ENCODE data around the gene SLC35A5.
"Not testable (repeated sequence)": the region's sequence is repeated elsewhere in the genome, so short reads cannot be mapped to it uniquely, and the experiment has no call there.

The SLC35A5 gene, protein sequence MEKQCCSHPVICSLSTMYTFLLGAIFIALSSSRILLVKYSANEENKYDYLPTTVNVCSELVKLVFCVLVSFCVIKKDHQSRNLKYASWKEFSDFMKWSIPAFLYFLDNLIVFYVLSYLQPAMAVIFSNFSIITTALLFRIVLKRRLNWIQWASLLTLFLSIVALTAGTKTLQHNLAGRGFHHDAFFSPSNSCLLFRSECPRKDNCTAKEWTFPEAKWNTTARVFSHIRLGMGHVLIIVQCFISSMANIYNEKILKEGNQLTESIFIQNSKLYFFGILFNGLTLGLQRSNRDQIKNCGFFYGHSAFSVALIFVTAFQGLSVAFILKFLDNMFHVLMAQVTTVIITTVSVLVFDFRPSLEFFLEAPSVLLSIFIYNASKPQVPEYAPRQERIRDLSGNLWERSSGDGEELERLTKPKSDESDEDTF

DNA sequence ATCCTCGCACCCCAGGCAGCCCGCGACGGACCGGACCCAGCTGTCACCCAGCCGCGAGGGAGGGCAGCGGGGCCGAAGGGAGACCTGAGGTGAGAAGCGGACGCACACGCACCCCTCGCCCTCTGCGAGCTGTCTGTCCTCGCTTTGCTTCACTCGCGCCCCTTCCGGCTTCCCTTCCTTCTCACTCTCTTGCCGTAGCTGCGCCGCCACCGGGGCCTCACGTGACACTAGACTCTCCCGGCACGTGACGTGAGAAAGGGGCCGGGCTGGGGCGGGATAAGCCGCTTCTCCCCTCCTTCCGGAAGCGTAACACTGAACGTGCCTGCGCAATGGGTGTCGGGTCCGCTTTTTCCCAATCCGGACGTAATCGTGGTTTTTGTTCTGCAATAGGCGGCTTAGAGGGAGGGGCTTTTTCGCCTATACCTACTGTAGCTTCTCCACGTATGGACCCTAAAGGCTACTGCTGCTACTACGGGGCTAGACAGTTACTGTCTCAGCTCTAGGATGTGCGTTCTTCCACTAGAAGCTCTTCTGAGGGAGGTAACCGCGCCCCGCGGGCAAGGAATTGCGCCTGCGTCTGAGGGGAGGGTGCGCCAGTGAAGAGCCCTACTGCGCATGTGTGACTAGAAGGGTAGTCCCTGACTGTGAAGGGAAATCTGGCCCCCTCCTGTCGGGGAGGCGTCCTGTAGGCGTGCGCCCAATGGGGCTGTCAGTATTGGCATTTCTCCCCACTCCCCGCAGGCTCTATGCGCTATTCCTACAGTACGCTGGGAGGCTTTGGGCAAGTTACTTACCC is at the start of gene SLC35A5, which contains the start of gene ATG3:
TSS of gene SLC35A5 (plus strand) at position 312 of the 796 bp plus-strand sequence. CDS start 1,359 bp downstream, outside the sequence.
TSS of gene ATG3 (minus strand) at position 229 of the 796 bp plus-strand sequence. CDS start 434 bp downstream, outside the sequence.
- peak; percentile 98 for DNase-seq (ENCODE audit: low spot score)

DNA sequence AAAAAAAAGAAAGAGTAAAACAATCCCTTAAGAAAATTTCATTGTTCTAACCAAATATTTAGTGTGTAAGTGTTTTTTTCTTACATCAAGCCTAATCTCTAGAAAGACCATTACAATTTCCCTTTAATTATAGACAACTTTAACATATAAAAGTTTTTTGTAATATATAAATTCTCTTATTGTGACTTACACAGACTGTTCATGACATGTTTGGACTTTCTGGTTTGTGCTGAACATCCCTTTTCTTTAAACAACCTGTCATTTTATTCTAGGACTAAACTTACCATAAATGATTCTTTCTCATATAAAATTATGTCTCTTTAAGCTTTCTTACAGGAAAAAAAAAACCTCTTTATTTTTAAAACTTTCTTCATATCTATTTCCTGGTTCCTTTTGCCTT is 49.5 kb upstream of the SLC35A5 start:
- no peak for DNase-seq (ENCODE audit: low spot score)

DNA sequence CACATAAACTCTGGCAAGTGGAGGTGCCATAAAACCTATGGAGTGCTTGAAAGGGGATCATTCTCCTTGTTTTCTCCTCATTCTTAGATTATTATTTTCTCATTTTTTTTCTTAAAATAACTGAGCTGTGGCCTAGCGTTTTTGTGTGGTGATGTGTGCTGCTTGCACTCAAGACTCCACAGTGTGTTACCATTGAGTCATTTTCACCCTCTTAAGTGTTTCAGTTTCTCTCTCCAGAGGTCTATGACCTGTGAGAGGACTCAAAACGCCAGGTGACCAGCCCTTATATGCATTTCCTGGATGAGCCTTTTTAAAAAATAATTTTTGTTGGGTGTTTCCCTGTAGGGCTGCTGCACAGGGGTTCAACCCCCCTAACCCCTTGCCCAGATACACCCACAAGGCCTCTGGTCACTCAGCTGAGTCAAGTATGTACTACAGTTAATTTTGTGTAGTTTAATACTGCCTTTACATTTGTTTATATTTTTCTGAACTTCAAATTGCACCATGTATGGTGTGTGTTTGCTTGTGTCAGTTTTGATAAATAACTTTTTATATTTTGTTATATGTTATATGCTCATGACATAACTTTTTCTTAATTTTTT is 47.2 kb upstream of the SLC35A5 start:
- DNase-seq (ENCODE audit: low spot score) = no peak

DNA sequence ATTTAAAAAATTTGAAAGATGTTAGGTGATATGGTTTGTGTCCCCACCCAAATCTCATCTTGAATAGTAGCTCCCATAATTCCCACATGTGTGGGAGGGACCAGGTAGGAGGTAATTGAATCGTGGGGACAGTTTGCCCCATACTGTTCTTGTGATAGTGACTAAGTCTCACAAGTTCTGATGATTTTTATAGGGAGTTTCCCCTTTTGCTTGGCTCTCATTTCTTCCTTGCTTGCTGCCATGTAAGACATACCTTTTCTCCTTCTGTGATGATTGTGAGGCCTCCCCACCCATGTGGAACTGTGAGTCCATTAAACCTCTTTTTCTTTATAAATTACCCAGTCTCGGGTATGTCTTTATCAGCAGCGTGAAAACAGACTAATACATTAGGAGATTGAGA is 42.9 kb upstream of the SLC35A5 start:
- not testable (repeated sequence) for DNase-seq (ENCODE audit: low spot score)

DNA sequence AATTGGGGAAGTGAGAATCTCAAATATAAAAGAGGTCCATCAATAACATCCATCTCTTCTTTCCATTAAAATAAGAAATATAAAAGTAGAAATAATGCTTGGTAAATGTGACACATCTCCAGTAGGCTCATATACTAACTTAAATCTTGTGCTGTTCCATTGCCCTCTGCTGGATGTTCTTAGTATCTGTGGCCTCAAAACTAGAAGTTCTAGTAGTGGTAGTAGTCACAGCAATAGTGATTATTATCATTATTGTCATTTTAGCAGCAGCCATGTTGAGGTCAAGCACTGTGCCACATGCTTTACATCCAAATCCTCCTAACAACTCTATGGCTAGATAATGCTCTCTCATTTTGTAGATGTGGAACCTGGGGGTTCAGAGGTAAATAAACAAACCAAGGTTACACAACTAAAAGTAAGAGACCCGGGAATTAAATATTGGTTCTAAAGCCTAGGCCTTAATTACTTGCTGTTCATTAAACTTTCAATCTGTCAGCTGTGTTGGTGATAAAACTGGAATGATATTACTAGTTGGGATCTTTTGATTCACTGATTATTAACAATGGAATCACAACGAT is 42.3 kb upstream of the SLC35A5 start:
- DNase-seq (ENCODE audit: low spot score) = peak; percentile 81

DNA sequence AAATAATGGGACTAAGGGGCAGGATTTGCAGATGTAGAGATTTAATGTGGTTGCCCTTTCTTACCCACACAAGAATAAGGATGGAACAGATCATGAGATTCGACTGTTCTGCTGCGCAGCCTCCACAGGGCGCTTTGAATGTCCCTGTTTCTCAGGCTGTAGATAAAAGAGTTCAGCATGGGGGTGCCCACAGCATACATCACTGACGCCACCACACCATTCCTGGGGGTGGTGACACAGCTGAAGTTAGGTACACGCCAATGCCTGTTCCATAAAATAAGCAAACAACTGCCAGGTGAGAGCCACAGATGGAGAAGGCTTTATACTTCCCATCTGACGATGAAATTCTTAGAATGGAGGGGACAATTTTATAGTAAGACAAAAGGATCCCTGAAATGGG is 37.7 kb upstream of the SLC35A5 start:
- not testable (repeated sequence) for DNase-seq (ENCODE audit: low spot score)

DNA sequence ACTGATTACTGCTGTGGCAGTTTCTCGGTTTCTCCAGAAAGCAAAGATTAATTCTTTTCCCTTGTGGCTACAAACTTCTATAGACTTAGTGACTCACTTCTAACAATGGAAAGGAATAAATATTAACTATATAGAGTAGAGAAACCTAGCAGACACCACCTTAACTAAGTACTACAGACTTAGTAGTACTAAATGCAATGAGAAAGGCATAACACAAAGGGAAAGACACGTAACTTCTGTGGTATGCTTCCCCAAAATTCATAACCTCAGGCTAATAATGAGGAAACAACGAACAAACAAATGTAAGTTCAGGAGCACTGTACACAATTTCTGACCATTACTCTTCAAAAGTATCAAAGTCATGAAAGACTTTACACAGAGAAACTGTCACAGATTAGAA is 31.3 kb upstream of the SLC35A5 start:
- DNase-seq (ENCODE audit: low spot score) = no peak

DNA sequence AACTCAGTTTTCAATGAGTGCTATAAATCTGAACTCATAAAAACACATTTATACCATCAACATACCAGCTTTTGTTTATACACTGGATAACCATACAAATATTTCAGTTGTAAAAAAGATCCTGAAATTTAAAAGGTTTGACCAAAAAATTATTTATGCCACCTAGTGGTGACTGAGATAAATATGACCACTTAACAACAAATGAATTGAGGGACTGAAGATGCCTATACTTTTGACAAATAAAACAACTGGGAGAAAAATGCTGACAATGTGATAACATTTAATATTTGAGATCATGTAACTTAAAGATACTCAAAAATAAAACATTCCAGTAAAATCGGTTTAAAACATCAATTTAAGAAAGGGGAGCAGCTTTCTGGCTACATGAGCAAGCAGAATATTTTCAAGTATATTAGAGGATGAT is 30.5 kb upstream of the SLC35A5 start:
- DNase-seq (ENCODE audit: low spot score) = no peak

DNA sequence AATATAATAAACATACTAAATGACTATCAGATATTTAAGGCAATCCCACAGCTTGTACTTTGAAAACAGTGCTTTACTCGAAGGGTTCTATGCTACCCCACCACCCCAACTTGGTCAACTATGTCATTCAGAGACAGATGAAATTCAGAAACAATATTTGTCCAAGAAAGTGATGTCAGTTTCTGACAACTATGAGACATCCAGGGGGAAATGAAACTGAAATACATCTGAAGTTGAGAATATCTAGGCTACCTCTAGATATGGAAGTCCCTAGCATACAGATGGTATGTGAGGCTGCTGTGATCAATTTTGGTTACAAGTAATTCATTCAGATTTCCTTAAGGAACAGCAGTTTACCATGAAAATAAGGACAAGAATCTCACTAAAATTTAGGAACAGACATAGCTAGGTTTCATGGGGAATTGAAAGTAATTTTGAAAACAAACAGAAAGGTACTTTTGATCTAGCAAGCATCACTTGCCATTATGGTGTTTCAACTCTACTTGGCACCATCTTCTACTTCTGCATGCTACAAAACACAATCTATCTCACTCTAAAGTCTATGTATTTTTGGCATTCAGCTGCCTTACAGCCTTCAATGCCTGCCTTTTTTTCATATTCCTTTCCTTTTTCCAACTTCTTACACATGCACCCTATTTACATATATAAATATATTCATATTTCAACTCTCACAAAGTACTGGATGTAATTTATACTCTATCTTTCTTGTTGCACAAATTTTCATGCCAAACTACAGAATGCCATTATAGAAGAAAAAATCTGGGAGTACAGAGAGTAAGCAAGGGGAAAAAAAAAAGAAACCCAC is 21.8 kb upstream of the SLC35A5 start:
- DNase-seq (ENCODE audit: low spot score) = no peak

DNA sequence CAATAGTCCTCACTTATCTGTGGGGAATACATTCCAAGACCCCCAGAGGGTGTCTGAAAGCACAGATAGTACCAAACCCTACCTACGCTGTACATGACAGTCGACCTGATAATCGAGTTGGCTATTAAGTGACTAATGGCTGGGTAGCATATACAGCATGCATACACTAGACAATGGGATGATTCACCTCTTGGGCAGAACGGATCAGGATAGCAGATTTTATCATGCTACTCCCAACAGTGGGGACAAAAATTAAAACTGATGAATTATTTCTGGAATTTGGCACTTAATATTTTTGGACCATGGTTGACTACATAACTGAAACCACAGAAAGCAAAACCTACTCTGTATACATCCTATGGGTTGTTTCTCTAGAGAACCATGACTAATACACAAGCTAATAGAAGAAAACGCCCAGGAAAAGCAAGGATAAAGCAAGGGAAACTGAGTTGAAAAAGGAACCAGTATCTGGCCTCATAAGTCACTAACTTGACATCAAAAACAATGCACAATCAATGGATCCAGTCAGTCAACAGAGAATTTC is 15.6 kb upstream of the SLC35A5 start:
- no peak for DNase-seq (ENCODE audit: low spot score)

DNA sequence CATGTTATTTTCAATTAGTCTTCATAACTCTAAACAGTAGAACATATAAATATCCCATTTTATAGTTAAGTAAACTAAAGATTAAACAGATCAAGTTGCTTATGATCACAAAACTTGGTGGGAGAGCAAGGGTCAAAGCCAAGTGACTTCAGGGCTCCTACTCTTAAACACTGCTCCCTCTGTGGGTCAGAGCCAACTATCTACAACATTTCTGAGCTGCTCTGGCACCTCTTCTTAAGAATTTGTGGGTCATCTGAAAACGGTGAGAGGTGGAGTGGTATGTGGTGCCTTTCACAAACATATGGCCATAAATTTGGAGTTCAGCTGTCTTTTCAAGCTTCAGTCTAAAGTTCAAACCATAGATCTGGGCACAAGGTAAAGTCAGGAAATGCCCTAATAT is 11.0 kb upstream of the SLC35A5 start:
- no peak for DNase-seq (ENCODE audit: low spot score)

DNA sequence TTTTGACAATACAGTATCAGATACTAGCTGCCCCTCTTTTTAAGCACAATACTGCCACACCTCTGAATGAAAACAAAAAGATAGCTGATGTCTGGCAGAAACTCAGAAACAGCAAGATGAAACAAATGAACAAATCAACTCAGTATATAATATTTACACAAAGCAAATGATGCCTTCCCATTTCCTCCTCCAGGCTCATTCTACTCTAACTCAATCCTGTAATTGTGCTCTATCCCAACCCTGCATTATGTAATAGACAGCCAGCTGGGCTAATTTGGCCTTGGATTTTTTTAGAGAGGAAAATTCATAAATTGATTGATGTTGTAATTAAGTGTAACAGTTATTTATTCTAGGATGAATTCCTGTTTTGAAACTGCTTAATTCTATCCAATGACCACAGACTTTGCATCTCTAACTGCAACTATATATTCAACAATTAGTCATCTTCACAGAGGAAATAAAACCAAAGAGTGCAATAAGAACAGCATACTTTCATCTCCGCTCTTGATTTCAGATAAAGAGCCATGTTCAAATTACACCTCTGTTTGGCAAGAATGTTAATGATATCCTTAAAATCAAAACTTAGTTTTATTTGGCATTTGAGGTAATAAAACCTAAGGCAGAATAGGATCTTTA is 6.2 kb upstream of the SLC35A5 start:
- peak; percentile 34 for DNase-seq (ENCODE audit: low spot score)

DNA sequence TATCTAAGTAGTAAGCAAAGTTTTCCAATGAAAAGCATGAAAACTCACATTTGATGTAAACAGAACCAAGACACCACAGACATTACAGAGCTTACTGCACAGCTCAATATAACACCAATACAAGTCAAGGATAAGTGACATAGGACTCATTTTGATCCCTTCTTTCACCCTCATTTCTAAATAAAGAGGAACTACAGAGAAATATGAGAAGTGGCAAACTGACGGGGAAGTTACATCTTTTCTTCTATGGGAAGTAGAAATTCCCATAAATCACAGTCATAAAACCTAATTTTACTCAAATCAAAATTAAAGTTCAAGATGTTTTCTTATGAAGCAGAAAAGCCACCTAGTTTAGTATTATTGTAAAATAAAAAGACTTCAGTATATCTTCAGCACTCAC is 3.9 kb upstream of the SLC35A5 start:
- no peak for DNase-seq (ENCODE audit: low spot score)

DNA sequence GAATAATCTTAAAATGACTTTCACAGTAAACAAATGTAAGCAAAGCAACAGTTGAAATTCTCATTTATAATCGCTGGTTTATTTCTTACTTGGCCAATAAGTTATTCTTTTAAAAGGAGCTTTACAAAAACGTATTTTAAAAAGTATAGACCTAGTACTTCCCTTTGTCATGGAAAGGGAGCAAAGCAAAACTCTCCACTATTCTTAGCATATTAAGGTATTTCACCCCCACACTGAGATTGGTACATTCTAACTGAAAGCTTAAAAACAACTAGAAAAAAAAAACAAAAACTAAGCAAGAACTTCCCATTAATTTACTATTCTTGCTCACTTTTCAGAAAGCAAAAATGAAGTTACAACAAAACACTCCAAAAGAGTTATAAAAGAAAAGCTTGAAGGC is 1.5 kb upstream of the SLC35A5 start:
- no peak for DNase-seq (ENCODE audit: low spot score)

DNA sequence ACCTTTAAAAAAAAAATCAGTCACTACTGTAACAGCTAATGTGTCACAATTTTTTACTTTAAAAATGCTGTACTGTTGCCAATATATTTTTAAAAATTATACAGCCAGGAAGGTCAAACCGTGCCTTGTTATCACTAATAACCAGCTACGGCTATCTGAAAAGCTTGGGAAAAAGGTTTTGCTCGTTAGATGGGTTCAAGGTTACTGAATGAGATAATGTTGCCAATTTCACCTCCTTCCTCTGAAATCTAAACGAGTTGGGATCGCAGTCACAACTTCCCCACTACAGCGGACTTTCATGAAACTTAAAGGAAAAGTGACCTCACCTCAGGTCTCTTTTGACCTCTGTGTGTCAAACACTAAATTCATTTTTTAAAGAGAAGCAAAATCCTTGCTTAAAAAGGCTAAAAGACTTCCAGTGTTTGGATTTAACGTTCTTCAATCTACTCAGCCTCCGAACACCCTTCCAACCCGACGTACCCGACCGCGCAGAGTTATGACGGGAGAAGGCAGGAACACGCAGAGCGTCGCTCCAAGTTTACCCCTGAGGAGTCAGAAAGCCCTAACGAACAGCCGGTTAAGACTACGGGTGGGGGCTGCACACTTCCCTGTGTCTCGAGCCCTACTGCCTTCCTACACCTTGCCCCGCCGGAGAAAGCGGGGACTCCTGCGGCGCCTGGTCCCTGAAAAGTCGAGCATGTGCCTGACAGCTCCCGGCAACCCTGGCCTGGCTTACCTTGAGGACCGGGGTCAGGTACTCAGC is 943 bp upstream of the SLC35A5 start:
- peak; percentile 49 for DNase-seq (ENCODE audit: low spot score)

DNA sequence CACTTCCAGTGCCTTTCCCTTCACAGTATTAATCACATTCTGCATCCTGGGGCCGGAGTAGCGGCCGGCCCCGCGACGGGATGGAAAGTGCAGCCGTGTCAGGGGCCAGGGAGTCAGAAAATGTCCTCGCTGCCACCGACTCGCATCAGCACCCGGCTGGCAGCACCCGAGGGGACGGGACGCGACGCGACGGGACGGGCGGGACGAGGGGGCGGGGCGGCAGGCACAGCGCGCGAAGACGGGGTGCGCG is 436 bp upstream of the SLC35A5 start:
- no peak for DNase-seq (ENCODE audit: low spot score)

DNA sequence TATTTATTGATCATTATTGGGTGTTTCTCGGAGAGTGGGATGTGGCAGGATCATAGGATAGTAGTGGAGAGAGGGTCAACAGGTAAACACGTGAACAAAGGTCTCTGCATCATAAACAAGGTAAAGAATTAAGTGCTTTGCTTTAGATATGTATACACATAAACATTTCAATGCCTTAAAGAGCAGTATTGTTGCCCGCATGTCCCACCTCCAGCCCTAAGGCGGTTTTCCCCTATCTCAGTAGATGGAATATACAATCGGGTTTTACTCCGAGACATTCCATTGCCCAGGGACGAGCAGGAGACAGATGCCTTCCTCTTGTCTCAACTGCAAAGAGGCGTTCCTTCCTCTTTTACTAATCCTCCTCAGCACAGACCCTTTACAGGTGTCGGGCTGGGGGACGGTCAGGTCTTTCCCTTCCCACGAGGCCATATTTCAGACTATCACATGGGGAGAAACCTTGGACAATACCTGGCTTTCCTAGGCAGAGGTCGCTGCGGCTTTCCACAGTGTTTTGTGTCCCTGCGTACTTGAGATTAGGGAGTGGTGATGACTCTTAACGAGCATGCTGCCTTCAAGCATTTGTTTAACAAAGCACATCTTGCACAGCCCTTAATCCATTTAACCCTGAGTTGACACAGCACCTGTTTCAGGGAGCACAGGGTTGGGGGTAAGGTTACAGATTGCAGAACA is 2.5 kb downstream of the SLC35A5 start:
- not testable (repeated sequence) for DNase-seq (ENCODE audit: low spot score)

DNA sequence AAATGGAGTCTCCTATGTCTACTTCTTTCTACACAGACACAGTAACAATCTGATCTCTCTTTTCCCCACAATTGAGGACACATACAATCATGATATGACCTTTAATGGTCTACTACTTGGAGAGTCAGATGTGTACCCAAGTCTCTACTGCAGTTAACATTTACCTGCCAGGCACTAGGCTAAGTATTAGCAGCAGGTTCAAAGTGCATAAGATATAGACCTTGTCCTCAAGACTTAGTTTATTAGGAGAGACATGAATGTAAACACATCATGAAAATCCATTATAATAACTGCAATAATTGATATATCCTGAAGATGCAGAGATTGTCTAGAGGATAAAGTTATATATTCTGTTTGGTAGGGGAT is 3.1 kb downstream of the SLC35A5 start:
- no peak for DNase-seq (ENCODE audit: low spot score)

DNA sequence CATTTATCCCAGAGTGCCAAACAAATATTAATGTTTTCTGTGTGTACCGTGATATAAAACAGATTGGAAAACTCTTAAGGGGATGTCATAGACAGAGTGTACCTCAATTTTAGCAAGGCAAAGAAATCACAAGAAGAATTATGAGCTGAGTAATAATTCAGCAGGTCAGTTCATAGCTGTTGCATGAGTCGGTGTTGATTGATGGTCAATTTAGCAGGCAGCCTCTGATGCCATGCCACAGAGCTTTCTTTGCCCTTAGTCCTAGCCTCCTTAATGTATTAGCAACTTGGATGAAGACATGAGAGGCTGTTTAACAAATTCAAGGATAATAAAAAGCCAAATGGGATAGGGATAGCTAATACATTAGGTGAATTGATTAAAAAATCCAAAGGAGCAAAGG is 6.8 kb downstream of the SLC35A5 start:
- no peak for DNase-seq (ENCODE audit: low spot score)

DNA sequence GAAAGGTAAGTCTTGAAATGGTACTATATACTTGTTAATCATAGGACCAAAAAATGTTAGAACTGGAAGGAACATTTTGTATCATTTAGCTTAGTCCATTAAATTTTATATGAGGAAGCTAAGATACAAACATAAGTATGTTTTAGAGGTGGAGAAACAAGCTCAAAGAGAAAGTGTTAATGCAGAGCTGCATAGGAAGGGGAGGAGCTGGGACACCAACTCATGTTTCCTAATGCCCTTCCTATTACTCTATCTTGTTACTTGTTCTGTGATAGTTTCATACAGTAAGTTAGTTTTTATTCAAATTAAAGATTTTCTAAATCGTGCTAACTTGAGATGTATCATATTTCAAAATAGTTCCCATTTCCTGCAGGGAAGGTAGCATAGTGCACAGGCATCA is 7.4 kb downstream of the SLC35A5 start:
- no peak for DNase-seq (ENCODE audit: low spot score)

Measured in globus pallidus (tissue), 1 donor.